Measurements from ENCODE around the gene ZNF444. TPM values are rescaled to one million over a fixed set of nuclear protein-coding genes. Genes with fewer than 3 reads are reported as not detected.

Gene ZNF444
- total RNA-seq, 3 donors from 2014 or later = 28.2 to 48.3 (median 29.6) TPM

GRCh38 chr19:56110515-56111448 lies 30.3 kb upstream of the ZNF444 start:
- Histone ChIP-seq H3K4me3 (no peak overlapping the region), H3K9me3 (no peaks in the 10 kb centered on the region), H3K4me1 (ENCODE audit: low read depth) (peaks cover 58% of the 10 kb centered on the region), H3K36me3 (ENCODE audit: low read depth) (no peaks in the 10 kb centered on the region)
- DNase-seq (peak; percentile 53 to 78 (median 67)), ATAC-seq (peak; percentile 56)
- TF ChIP-seq CTCF (IDR thresholded peaks at IDR 0.05) = no peak
- intact Hi-C loops (cut with DNase I, micrococcal nuclease) = no loop called here

GRCh38 chr19:56111601-56112312 lies 29.3 kb upstream of the ZNF444 start:
- Histone ChIP-seq H3K9me3 (no peaks in the 10 kb centered on the region), H3K36me3 (ENCODE audit: low read depth) (no peaks in the 10 kb centered on the region), H3K4me1 (ENCODE audit: low read depth) (peaks cover 61% of the 10 kb centered on the region), H3K4me3 (no peak overlapping the region)
- peak; percentile 85 for ATAC-seq
- peak; percentile 74 to 83 (median 80) for DNase-seq
- TF ChIP-seq CTCF (IDR thresholded peaks at IDR 0.05) = no peak
- intact Hi-C loops (cut with DNase I, micrococcal nuclease) = no loop called here

GRCh38 chr19:56112313-56112709 lies 28.8 kb upstream of the ZNF444 start:
- H3K9me3 ChIP-seq = no peaks in the 10 kb centered on the region
- H3K4me3 ChIP-seq = no peak overlapping the region
- H3K36me3 ChIP-seq (ENCODE audit: low read depth) = no peaks in the 10 kb centered on the region
- no peak for ATAC-seq
- TF ChIP-seq CTCF (IDR thresholded peaks at IDR 0.05) = no peak
- DNase-seq = no peak
- intact Hi-C loops (cut with DNase I, micrococcal nuclease) = no loop called here
- peaks cover 60% of the 10 kb centered on the region for H3K4me1 ChIP-seq (ENCODE audit: low read depth)

- Histone ChIP-seq H3K36me3 (ENCODE audit: low read depth) (no peaks in the 10 kb centered on the region), H3K4me3 (no peak overlapping the region), H3K4me1 (ENCODE audit: low read depth) (peaks cover 62% of the 10 kb centered on the region), H3K9me3 (no peaks in the 10 kb centered on the region)
- TF ChIP-seq CTCF (IDR thresholded peaks at IDR 0.05) = no peak
- DNase-seq = no peak
- no peak for ATAC-seq
- intact Hi-C loops (cut with DNase I, micrococcal nuclease) = no loop called here
Measured at GRCh38 chr19:56113074-56113632, 27.9 kb upstream of the ZNF444 start.

- H3K4me1 ChIP-seq (ENCODE audit: low read depth) = peaks cover 64% of the 10 kb centered on the region
- TF ChIP-seq CTCF (IDR thresholded peaks at IDR 0.05) = no peak
- H3K9me3 ChIP-seq = no peaks in the 10 kb centered on the region
- no peak for DNase-seq
- H3K36me3 ChIP-seq (ENCODE audit: low read depth) = no peaks in the 10 kb centered on the region
- no peak for ATAC-seq
- H3K4me3 ChIP-seq = no peak overlapping the region
- intact Hi-C loops (cut with DNase I, micrococcal nuclease) = no loop called here
Measured at GRCh38 chr19:56114051-56114777, 26.9 kb upstream of the ZNF444 start.
